ENCODE measurements around the gene EVC2. TPM values are rescaled to one million over a fixed set of nuclear protein-coding genes. Genes with fewer than 3 reads are reported as not detected.

The EVC2 gene
- total and polyA plus RNA-seq, 2 donors (not counting 1 experiment from before 2014, with no cell fraction given) = 1.1 TPM; not detected in 1

- intact Hi-C loops (cut with micrococcal nuclease) = no loop called here
- CTCF ChIA-PET = no interaction called here
- Histone ChIP-seq H3K27ac (ENCODE audit: low read length in 2 of 2) (no peak overlapping the region), H3K79me2 (ENCODE audit: control insufficient read depth, insufficient read depth, low read length) (no peaks in the 10 kb centered on the region), H3K4me3 (ENCODE audit: control extremely low read depth in 1 of 5, extremely low read depth in 1 of 5, insufficient read depth in 1 of 5, low read depth in 2 of 5, low read length in 4 of 5) (no peak overlapping the region), H4K20me1 (ENCODE audit: control insufficient read depth, insufficient read depth, low read length, poor library complexity, severe bottlenecking) (no peaks in the 10 kb centered on the region), H3K9ac (ENCODE audit: low read length) (no peak overlapping the region), H3K27me3 (replicated peaks in 1 of 4; ENCODE audit: control extremely low read depth in 1 of 4, control insufficient read depth in 3 of 4, insufficient read depth in 4 of 4, low read length in 3 of 4) (no peaks in the 10 kb centered on the region), H3K4me2 (replicated peaks; ENCODE audit: low read depth, low read length, poor library complexity, severe bottlenecking) (no peak overlapping the region), H3K9me3 (ENCODE audit: control extremely low read depth in 1 of 3, control insufficient read depth in 2 of 3, insufficient read depth in 1 of 3, low read length in 2 of 3) (peaks cover 0 to 10% (median 0%) of the 10 kb centered on the region in 3 donors), H2AFZ (ENCODE audit: insufficient read depth, low read depth, low read length, poor library complexity, severe bottlenecking) (no peak overlapping the region), H3K4me1 (ENCODE audit: control insufficient read depth in 2 of 2, insufficient read depth in 2 of 2, low read length in 2 of 2) (no peaks in the 10 kb centered on the region), H3K36me3 (replicated peaks in 1 of 2; ENCODE audit: control extremely low read depth in 1 of 2, control insufficient read depth in 1 of 2, extremely low read depth in 1 of 2, insufficient read depth in 2 of 2, low read length in 1 of 2) (no peaks in the 10 kb centered on the region)
- H3K4me3 Mint-ChIP-seq = no peak overlapping the region
- H3K27ac Mint-ChIP-seq = no peak overlapping the region
- H3K4me1 Mint-ChIP-seq = no peaks in the 10 kb centered on the region
- ATAC-seq (ENCODE audit: low read depth) (no peak), DNase-seq (no peak)
- H3K27me3 Mint-ChIP-seq = no peaks in the 10 kb centered on the region
- H3K9me3 Mint-ChIP-seq (ENCODE audit: insufficient read depth) = peaks cover 2% of the 10 kb centered on the region
- 80% methylated on average over 2 of the region's 6 CpGs for whole genome bisulfite sequencing (ENCODE audit: insufficient coverage)
- TF ChIP-seq, protein P1, sequence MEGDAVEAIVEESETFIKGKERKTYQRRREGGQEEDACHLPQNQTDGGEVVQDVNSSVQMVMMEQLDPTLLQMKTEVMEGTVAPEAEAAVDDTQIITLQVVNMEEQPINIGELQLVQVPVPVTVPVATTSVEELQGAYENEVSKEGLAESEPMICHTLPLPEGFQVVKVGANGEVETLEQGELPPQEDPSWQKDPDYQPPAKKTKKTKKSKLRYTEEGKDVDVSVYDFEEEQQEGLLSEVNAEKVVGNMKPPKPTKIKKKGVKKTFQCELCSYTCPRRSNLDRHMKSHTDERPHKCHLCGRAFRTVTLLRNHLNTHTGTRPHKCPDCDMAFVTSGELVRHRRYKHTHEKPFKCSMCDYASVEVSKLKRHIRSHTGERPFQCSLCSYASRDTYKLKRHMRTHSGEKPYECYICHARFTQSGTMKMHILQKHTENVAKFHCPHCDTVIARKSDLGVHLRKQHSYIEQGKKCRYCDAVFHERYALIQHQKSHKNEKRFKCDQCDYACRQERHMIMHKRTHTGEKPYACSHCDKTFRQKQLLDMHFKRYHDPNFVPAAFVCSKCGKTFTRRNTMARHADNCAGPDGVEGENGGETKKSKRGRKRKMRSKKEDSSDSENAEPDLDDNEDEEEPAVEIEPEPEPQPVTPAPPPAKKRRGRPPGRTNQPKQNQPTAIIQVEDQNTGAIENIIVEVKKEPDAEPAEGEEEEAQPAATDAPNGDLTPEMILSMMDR (IDR thresholded peaks at IDR 0.05) = no peak
- TF ChIP-seq EZH2 (IDR thresholded peaks at IDR 0.05; ENCODE audit: borderline replicate concordance, insufficient read depth, low read depth, low read length, poor library complexity, severe bottlenecking) = no peak
- POLR2A ChIA-PET = no interaction called here
Measured at GRCh38 chr4:5686338-5686737, 22.0 kb downstream of the EVC2 start.

DNA sequence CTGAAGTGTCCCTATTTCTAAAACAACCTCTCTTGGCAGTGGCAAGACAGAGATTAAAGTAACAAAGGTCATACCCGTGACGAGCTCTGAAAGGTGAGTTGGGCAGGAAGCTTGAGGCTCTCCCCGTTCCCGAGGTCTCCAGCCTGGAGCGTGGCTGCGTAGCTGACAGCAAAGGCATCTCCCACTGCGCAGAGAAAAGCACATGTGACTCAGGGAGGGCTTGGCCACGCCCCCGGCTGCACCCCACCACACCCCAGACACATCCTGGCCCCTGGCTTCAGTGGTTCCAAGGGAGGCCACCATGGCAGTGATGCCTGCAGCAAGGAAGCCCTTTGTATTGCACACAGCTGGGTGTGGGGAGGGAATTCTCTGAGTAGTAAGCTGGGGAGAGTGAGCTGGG lies 23.1 kb downstream of the EVC2 start:
- WGBS (ENCODE audit: insufficient coverage) = 91% methylated on average over 9 of the region's 9 CpGs
- peaks cover 2% of the 10 kb centered on the region for H3K9me3 Mint-ChIP-seq (ENCODE audit: insufficient read depth)

More for the DNA sequence above, 23.1 kb downstream of the EVC2 start:
- Histone ChIP-seq H4K20me1 (ENCODE audit: control insufficient read depth, insufficient read depth, low read length, poor library complexity, severe bottlenecking) (no peaks in the 10 kb centered on the region), H3K9me3 (ENCODE audit: control extremely low read depth in 1 of 3, control insufficient read depth in 2 of 3, insufficient read depth in 1 of 3, low read length in 2 of 3) (peaks cover 0 to 15% (median 0%) of the 10 kb centered on the region in 3 donors), H3K4me2 (replicated peaks; ENCODE audit: low read depth, low read length, poor library complexity, severe bottlenecking) (no peak overlapping the region), H3K4me3 (ENCODE audit: control extremely low read depth in 1 of 5, extremely low read depth in 1 of 5, insufficient read depth in 1 of 5, low read depth in 2 of 5, low read length in 4 of 5) (no peak overlapping the region), H2AFZ (ENCODE audit: insufficient read depth, low read depth, low read length, poor library complexity, severe bottlenecking) (no peak overlapping the region), H3K4me1 (ENCODE audit: control insufficient read depth in 2 of 2, insufficient read depth in 2 of 2, low read length in 2 of 2) (no peaks in the 10 kb centered on the region), H3K36me3 (replicated peaks in 1 of 2; ENCODE audit: control extremely low read depth in 1 of 2, control insufficient read depth in 1 of 2, extremely low read depth in 1 of 2, insufficient read depth in 2 of 2, low read length in 1 of 2) (no peaks in the 10 kb centered on the region), H3K79me2 (ENCODE audit: control insufficient read depth, insufficient read depth, low read length) (no peaks in the 10 kb centered on the region), H3K27me3 (replicated peaks in 1 of 4; ENCODE audit: control extremely low read depth in 1 of 4, control insufficient read depth in 3 of 4, insufficient read depth in 4 of 4, low read length in 3 of 4) (no peaks in the 10 kb centered on the region), H3K9ac (ENCODE audit: low read length) (no peak overlapping the region), H3K27ac (ENCODE audit: low read length in 2 of 2) (no peak overlapping the region)
- TF ChIP-seq EZH2 (IDR thresholded peaks at IDR 0.05; ENCODE audit: borderline replicate concordance, insufficient read depth, low read depth, low read length, poor library complexity, severe bottlenecking) = no peak
- TF ChIP-seq, protein P1 (IDR thresholded peaks at IDR 0.05) = no peak
- ChIA-PET POLR2A (no interaction called here), CTCF (no interaction called here)
- no peaks in the 10 kb centered on the region for H3K4me1 Mint-ChIP-seq
- H3K27ac Mint-ChIP-seq = no peak overlapping the region
- no peak overlapping the region for H3K4me3 Mint-ChIP-seq
- no peaks in the 10 kb centered on the region for H3K27me3 Mint-ChIP-seq
- intact Hi-C loops (cut with micrococcal nuclease) = no loop called here
- ATAC-seq (ENCODE audit: low read depth) (no peak), DNase-seq (no peak)
